Measurements from ENCODE around the gene RALB.
"Not testable (repeated sequence)": the region's sequence is repeated elsewhere in the genome, so short reads cannot be mapped to it uniquely, and the experiment has no call there.

The RALB gene

GRCh38 chr2:120244656-120245519 lies 7.8 kb upstream of the RALB start:
- no peak for DNase-seq

DNA sequence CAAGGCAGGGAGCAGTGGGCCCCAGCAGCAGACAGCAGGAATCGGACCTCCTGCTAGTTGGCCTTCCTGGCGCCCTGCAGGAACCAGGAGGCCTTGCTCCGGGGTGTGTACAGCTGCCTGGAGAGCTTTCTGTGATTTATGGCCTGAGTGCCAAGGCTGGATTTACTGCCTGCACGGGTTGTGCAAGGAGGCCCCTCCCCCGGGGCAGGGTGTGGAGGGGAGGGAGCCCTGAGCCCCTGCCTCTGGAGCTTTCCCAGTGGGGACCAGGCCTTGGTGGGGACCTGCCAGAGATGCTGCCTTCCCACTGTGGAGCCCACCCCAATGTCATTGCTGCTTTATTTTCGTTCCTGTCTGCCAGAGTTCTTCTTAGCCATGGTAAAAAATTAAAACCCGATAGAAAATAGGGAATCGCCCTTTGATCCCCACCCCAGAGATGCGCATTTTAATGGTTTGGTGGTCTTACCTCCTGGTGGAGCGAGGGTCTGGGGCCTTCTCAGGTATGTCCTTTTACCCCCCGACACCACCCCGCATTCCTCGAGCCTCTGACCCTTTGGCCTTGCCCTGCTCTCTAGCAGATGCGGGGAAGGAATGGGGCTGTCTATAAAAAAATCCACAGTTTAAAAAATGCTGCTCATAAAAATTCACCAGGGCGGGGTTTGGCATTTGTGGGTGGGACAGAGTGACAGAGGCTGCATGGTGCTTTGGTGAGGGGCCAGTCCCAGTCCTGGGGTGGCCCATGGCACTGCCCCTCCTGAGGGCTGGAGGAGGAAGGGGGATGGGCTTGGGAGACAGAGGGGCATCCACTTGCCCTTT lies 6.9 kb upstream of the RALB start:
- DNase-seq: no peak

DNA sequence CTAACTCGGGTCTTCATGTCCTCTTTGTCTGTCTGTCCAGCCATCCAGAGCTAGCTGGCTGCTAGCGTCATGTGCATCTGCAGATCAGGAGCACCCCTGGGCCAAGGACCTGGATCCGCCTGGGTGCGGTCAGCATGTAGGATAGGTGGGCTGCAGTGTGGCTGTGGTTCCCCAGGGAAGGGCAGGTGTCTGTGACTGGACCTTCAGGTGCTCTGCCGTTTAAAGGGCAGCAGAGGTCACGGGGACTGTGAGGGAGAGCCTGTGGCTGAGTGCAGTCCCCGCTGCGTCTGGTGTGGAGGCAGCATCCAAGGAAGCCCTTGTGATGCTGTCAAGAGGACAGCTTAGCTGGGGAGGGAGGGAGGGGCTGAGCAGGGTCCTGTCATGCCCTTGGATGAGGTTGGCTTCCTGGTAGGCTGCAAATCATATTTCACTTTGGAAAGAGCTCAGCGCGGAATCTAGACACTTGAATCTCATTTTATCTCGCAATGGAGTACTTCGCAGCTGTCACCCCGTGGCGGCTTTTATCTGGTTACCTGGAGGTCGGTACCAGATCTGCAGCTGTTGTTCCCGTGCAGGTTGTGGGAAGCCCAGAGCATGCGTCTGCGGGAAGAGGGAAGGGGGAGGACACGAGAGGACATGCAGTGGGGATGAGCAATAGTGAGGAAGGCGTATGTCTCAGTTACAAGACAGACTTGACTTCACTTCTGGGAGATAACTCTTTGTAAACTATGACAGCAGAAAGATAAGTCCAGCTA lies 5.9 kb upstream of the RALB start:
- no peak for DNase-seq

DNA sequence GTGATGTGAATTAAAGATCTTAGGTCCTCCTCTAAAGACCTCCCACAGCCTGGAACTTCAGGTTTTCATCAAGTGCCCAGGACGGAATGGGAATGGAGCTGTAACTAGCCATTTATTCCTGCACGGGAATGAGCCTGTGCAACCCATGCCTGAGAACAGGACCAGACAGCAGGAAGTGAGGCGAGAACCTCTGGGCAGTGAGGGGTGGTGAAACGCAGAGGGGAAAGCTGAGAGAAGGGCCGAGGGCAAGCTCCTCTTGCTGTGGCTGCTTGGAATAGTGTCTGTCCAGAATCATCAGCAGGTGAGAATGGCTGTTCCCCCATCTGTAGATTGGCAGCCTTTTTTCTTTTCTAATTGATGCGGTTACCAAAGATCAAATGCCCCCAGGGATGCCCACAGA lies 4.8 kb upstream of the RALB start:
- no peak for DNase-seq

- DNase-seq: no peak
Measured at GRCh38 chr2:120250640-120251039, 2.0 kb upstream of the RALB start.

DNA sequence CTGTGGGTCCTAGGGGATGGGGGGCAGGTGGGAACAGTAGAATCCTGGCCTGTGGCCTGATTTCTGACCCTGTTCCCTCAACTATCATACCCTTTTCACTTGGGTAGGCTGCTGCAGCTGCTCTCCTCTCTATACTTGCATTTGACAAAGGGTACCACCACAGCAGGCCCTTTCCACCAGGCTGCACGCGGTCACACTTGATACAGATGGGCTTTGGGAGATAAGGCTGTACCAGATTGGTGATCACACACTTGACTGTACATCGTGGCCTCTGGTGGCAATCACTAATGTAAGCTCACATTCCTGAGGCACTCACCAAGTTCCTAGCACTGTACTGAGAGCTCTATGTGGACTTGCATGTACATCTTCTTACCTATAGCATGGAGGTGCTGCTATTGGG lies 1.6 kb upstream of the RALB start:
- no peak for DNase-seq

GRCh38 chr2:120251880-120252224 lies 800 bp upstream of the RALB start:
- DNase-seq: no peak

GRCh38 chr2:120253021-120253882 lies 600 bp downstream of the RALB start:
- DNase-seq: peak; percentile 21

- no peak for DNase-seq
Measured at GRCh38 chr2:120254178-120254577, 1.5 kb downstream of the RALB start.

GRCh38 chr2:120255071-120255470 lies 2.4 kb downstream of the RALB start:
- no peak for DNase-seq

- DNase-seq: no peak
Measured at GRCh38 chr2:120255986-120256650, 3.5 kb downstream of the RALB start.

GRCh38 chr2:120256651-120257000 lies 4.0 kb downstream of the RALB start:
- DNase-seq: no peak

- no peak for DNase-seq
Measured at GRCh38 chr2:120257522-120257921, 4.9 kb downstream of the RALB start.

GRCh38 chr2:120258196-120258595 lies 5.5 kb downstream of the RALB start:
- no peak for DNase-seq

GRCh38 chr2:120259939-120260338 lies 7.3 kb downstream of the RALB start:
- DNase-seq: not testable (repeated sequence)

GRCh38 chr2:120260736-120261135 lies 8.1 kb downstream of the RALB start:
- DNase-seq: no peak

GRCh38 chr2:120261387-120262006 lies 8.8 kb downstream of the RALB start:
- DNase-seq: peak; percentile 15

- DNase-seq: no peak
Measured at GRCh38 chr2:120262150-120262549, 9.5 kb downstream of the RALB start.

GRCh38 chr2:120262761-120263428 lies 10.2 kb downstream of the RALB start:
- no peak for DNase-seq

DNA sequence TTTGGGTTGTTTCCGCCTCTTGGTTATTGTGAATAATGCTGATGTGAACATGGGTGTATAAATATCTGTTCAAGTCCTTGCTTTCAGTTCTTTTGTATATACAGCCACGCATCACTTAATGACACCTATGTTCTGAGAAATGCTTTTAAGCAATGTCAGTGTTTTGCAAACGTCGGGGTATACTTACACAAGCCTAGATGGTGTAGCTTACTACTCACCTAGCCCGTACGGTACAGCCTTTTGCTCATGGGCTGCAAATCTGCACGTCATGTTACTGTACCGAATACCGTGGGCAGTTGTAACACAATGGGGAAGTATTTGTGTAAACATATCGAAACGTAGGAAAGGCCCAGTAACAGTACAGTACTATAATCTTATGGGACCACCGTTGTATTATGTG lies 12.4 kb downstream of the RALB start:
- no peak for DNase-seq

- DNase-seq: no peak
Measured at GRCh38 chr2:120267348-120267747, 14.7 kb downstream of the RALB start.
